Muscle layer of colon (tissue), 2 donors: Measurements from ENCODE around the gene SMAD7.

Experiments
- H3K27ac ChIP-seq: one replicate; pipeline ENCODE4 v1.7.0; 2013; ENCODE audit warnings: low read depth, mild to moderate bottlenecking, low read length, moderate library complexity
- H3K27me3 ChIP-seq, 2 donors: one replicate each; pipeline ENCODE4 v1.7.0; 2013; ENCODE audit warnings: low read length in 2 of 2, mild to moderate bottlenecking in 2 of 2; ENCODE audit not compliant: insufficient read depth in 2 of 2, control insufficient read depth in 1 of 2
- H3K36me3 ChIP-seq: one replicate; pipeline ENCODE4 v1.7.0; 2013; ENCODE audit warnings: mild to moderate bottlenecking, low read length; ENCODE audit not compliant: insufficient read depth
- H3K4me1 ChIP-seq: one replicate; pipeline ENCODE4 v1.7.0; 2013; ENCODE audit warnings: mild to moderate bottlenecking, low read length; ENCODE audit not compliant: insufficient read depth
- H3K4me3 ChIP-seq, 2 donors: one replicate each; pipeline ENCODE4 v1.7.0; 2013; ENCODE audit warnings: low read length in 2 of 2, low read depth in 1 of 2, mild to moderate bottlenecking in 1 of 2, moderate library complexity in 1 of 2
- H3K9ac ChIP-seq: one replicate; pipeline ENCODE4 v1.7.0; 2013; ENCODE audit warnings: low read length
- H3K9me3 ChIP-seq: one replicate; pipeline ENCODE4 v1.7.0; 2013; ENCODE audit warnings: mild to moderate bottlenecking, low read length
- donor health status: abdominal sarcoma.
- donor health status: Adenocarcinoma of cecum.

Gene SMAD7

DNA sequence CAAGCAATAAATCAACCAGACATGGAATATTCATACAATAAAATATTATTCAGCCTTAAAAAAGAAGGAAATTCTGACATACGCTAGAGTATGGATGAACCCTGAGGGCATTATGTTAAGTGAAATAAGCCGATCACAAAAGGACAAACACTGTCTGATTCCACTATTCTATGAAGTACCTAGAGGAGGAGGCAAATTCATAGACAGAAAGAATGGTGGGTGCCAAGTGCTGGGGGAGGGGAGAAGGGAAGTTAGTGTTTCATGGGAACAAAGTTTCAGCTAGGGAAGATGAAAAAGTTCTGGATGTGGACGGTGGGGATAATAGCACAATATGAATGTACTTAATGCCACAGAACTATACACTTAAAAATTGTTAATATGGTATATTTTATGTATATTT is 19.8 kb downstream of the SMAD7 start:
- peaks cover 97% of the 10 kb centered on the region for H3K4me1 ChIP-seq

GRCh38 chr18:48929941-48930713 is 20.6 kb downstream of the SMAD7 start:
- H3K9ac ChIP-seq: peak overlapping the region; percentile 15
- peaks cover 92% of the 10 kb centered on the region for H3K4me1 ChIP-seq

More for the DNA sequence above, 19.8 kb downstream of the SMAD7 start:
- Histone ChIP-seq H3K27me3 (no peaks in the 10 kb centered on the region), H3K36me3 (no peaks in the 10 kb centered on the region), H3K4me3 (peak overlapping the region in 1 of 2 donors; percentile 10), H3K9me3 (no peaks in the 10 kb centered on the region), H3K9ac (no peak overlapping the region), H3K27ac (peak overlapping the region; percentile 92)

DNA sequence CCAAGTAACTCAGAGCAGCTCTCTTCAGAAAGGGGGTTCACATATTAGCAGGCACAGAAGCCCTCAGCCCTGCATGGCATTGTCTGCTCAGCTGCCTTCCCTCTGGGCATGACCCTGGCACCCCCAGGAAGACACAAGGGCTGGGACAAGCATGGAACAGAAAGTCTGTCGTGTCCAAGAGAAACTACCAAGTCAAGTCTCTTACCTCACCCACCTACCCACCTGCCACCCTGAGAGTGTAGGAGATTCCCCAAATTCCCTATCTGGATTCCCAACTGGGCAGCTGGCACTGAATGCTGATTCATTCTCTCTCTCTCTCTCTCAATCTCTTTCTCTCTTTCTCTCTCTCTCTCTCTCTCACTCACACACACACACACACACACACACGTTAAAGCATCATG is 21.6 kb downstream of the SMAD7 start:
- Histone ChIP-seq H3K27me3 (no peaks in the 10 kb centered on the region), H3K9ac (peak overlapping the region; percentile 15), H3K4me3 (peak overlapping the region in 1 of 2 donors; percentile 10), H3K9me3 (no peaks in the 10 kb centered on the region), H3K36me3 (no peaks in the 10 kb centered on the region), H3K4me1 (peaks cover 92% of the 10 kb centered on the region), H3K27ac (peak overlapping the region; percentile 92)

More at GRCh38 chr18:48929941-48930713, 20.6 kb downstream of the SMAD7 start:
- peak overlapping the region in 1 of 2 donors; percentile 10 for H3K4me3 ChIP-seq
- H3K9me3 ChIP-seq: no peaks in the 10 kb centered on the region
- peak overlapping the region; percentile 92 for H3K27ac ChIP-seq
- H3K27me3 ChIP-seq: no peaks in the 10 kb centered on the region
- no peaks in the 10 kb centered on the region for H3K36me3 ChIP-seq

DNA sequence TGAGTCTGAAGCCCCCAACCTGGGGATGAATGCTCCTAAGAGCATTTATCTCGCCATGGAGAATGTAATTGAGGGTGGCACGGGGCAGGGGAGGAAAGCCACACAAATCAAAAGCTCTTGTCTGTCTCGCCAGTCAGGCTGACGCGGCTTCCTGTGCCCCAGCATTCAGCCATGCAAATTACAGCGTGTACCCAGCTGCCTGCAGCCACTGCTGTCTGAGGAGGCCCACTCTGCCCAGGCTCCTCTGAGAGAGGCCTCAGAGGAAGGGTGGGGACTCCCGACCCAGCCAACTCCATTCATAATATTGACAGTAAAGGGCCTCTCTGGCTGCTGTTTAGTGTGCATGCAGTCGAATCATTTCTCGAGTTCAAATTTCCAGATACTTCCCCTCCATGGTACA is 22.0 kb downstream of the SMAD7 start:
- H3K36me3 ChIP-seq: no peaks in the 10 kb centered on the region

DNA sequence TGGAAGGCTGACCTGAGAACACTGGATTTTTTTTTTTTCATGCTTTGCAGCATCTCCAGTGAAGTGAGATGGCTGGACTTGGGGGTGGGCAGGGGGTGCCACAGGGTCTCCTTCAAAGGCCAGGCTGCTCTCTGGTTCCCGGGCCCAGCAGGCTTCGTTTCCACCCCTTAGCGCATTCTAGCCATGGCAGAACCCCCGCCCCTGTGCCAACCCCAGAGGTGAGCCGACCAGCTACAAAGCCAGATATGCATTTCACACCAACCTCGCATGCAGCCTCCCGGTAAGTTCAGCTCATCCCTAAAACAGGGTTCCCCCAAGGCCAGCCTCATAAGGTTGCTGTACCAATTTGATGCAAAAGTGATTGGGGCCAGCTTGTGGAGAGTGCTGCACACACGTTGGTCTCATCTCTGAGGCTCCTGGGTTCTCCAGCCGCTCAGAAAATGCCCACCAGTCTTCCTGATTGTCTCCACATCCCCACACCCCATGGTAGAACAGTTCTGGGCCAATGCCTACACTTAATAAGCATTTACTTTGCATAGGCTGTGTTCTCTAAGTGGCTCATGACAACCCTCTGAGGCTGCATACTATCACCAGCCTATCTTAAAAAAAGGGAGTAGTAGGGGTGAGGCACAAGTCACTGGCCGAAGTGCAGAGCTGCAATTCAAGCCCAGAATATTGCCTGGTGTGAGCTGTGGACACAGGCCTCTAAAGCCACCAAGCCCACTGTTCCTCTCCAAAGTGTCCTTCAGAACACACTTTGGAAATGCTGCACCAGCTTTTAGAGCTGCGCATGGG is 23.3 kb downstream of the SMAD7 start:
- peaks cover 91% of the 10 kb centered on the region for H3K4me1 ChIP-seq
- no peaks in the 10 kb centered on the region for H3K9me3 ChIP-seq
- H3K4me3 ChIP-seq: no peak overlapping the region
- peak overlapping the region; percentile 27 for H3K27ac ChIP-seq
- H3K27me3 ChIP-seq: no peaks in the 10 kb centered on the region
- H3K36me3 ChIP-seq: no peaks in the 10 kb centered on the region
- no peak overlapping the region for H3K9ac ChIP-seq

More for the DNA sequence above, 22.0 kb downstream of the SMAD7 start:
- H3K4me1 ChIP-seq: peaks cover 91% of the 10 kb centered on the region
- no peaks in the 10 kb centered on the region for H3K27me3 ChIP-seq
- peak overlapping the region in 1 of 2 donors; percentile 10 for H3K4me3 ChIP-seq
- H3K9ac ChIP-seq: peak overlapping the region; percentile 21
- peak overlapping the region; percentile 92 for H3K27ac ChIP-seq
- H3K9me3 ChIP-seq: no peaks in the 10 kb centered on the region

GRCh38 chr18:48926420-48926857 is 24.3 kb downstream of the SMAD7 start:
- H3K36me3 ChIP-seq: peaks cover 2% of the 10 kb centered on the region
- H3K4me1 ChIP-seq: peaks cover 89% of the 10 kb centered on the region
- no peak overlapping the region for H3K9ac ChIP-seq
- H3K4me3 ChIP-seq: no peak overlapping the region
- no peak overlapping the region for H3K27ac ChIP-seq
- no peaks in the 10 kb centered on the region for H3K27me3 ChIP-seq
- H3K9me3 ChIP-seq: no peaks in the 10 kb centered on the region

DNA sequence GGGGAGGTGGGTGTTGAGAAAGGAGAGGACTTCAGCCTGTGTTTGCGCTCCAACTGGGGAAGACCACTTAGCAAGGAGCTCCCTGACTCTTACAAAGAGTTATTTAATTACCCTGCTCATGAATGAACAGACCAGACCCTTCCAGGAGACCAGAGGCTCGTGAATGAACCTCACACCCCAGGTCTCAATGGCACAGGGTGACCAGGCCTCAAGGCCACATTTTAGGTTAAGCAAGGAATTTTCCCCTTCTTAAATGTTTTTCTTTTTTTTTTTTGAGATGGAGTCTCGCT is 25.3 kb downstream of the SMAD7 start:
- no peaks in the 10 kb centered on the region for H3K27me3 ChIP-seq
- H3K4me3 ChIP-seq: no peak overlapping the region
- no peak overlapping the region for H3K9ac ChIP-seq
- peak overlapping the region; percentile 72 for H3K27ac ChIP-seq
- H3K4me1 ChIP-seq: peaks cover 79% of the 10 kb centered on the region
- peaks cover 12% of the 10 kb centered on the region for H3K36me3 ChIP-seq
- no peaks in the 10 kb centered on the region for H3K9me3 ChIP-seq

GRCh38 chr18:48924630-48925490 is 25.9 kb downstream of the SMAD7 start:
- Histone ChIP-seq H3K4me3 (peak overlapping the region in 1 of 2 donors; percentile 16), H3K4me1 (peaks cover 73% of the 10 kb centered on the region), H3K9me3 (no peaks in the 10 kb centered on the region), H3K36me3 (peaks cover 16% of the 10 kb centered on the region), H3K27ac (peak overlapping the region; percentile 72), H3K27me3 (no peaks in the 10 kb centered on the region), H3K9ac (no peak overlapping the region)

DNA sequence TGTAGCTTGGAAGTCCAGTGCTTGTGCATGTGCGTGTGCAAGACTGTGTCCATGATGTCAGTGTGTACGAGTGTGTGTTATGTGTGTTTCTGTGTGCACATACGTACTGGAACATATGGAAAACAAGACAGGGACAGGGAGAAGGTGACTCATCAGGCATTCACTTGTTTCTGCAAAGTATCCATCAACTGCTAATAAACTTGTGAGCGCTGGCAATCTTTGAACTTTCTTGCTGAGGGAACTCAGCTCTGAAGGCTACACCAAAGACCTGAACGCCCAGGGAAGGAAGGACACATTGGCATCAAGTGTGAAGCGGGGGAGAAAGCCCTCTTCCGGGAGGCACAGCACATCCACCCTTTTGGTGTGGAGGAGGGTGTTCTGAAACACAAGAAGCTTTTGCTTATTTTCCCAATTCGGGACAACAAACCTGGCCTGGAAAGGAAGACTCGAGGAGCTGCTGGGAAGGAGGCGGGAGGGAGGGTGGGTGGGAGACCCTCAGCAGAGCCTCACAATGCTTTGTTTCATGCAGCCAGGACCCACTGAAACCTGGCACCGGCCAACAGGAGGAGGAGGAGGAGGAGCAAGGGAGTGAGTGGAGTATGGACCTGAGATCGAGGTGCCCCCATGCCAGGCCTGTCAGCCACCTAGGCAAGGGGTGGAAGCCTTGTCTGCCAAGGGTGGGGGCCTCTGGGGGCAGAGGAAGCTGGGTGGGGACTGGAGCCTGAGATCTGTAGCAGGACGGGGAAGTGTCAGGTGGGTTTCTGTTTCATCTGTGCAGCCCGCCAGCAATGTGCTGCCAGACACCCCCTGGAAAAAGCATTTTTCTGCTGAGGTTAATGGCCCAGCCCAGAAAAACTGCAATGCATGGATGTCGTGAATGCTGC is 26.8 kb downstream of the SMAD7 start:
- H3K36me3 ChIP-seq: peaks cover 16% of the 10 kb centered on the region
- peak overlapping the region in 1 of 2 donors; percentile 50 for H3K4me3 ChIP-seq
- peaks cover 64% of the 10 kb centered on the region for H3K4me1 ChIP-seq
- no peaks in the 10 kb centered on the region for H3K9me3 ChIP-seq
- H3K27me3 ChIP-seq: no peaks in the 10 kb centered on the region
- peak overlapping the region; percentile 72 for H3K27ac ChIP-seq
- H3K9ac ChIP-seq: no peak overlapping the region

DNA sequence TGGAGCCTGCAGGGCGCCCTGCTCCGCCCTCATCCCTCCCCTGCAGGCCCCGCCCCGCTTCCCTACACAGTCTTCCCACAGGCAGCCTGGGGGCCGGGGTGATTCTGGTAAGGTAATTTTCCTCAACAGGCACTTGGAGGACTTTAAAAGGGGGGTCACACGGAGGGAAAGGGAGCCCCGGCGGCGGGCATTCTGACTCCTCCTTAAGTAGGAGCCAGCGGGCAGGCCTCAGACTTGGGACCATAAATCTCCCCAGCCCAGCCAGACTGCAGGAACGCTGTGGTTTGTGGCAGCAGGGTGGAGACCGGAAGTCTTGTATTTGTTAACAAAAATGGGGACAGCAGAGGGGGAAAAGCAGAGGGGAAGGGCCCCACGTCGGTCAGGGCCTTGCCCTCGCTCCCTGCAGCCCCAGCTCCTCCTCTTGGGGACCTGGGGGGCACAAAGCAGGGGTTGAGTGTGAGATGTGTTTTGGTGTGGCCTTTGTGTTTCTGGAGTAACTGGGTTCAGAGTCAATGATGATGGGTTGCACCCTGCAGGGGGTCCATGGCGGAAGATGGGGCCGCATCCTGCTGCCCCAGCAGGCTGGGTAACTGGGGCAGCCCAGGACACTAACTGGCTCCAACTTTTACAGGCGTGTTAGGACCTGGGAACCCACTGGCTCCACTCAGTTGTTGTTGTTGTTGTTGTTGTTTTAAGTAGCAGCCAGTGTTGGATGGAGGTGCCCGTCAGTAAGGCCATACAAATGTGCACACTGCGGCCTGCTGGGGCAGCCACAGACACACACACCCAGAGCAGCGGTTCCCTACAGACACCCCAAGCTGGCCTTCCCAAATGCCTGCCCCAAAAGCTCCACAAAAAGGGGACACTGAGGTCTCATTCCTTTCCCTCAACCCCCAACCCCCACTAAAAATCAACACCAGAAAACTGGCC is 27.7 kb downstream of the SMAD7 start:
- peak overlapping the region; percentile 14 for H3K9ac ChIP-seq
- peak overlapping the region; percentile 70 for H3K27ac ChIP-seq
- H3K9me3 ChIP-seq: no peaks in the 10 kb centered on the region
- peaks cover 16% of the 10 kb centered on the region for H3K36me3 ChIP-seq
- H3K4me3 ChIP-seq: peak overlapping the region in 1 of 2 donors; percentile 50
- H3K4me1 ChIP-seq: peaks cover 55% of the 10 kb centered on the region
- H3K27me3 ChIP-seq: no peaks in the 10 kb centered on the region
